HepG2 (cell line): ENCODE results near the gene SRP68. TPM values are rescaled to one million over a fixed set of nuclear protein-coding genes. Genes with fewer than 3 reads are reported as not detected.

Source experiments
- ARID4A ChIP-seq: sonication (generic); formaldehyde crosslinking; IDR thresholded peaks from 2 replicates; pipeline ENCODE4 v1.5.0; 2020; ENCODE audit warnings: mild to moderate bottlenecking, missing genetic modification reagents, borderline replicate concordance
- DBP ChIP-seq: sonication (generic); formaldehyde crosslinking; IDR thresholded peaks from 2 replicates; pipeline ENCODE4 v1.4.0; 2020; ENCODE audit warnings: missing genetic modification reagents; ENCODE audit errors: not compliant biosample characterization
- ZNF33A ChIP-seq: sonication (generic); formaldehyde crosslinking; IDR thresholded peaks from 2 replicates; pipeline ENCODE4 v1.5.1; 2020; ENCODE audit warnings: missing genetic modification reagents, mild to moderate bottlenecking, moderate library complexity, borderline replicate concordance
- ZNF576 ChIP-seq: sonication (generic); formaldehyde crosslinking; IDR thresholded peaks from 2 replicates; pipeline ENCODE4 v1.4.0; 2020; ENCODE audit warnings: mild to moderate bottlenecking, missing genetic modification reagents
- ZNF646 ChIP-seq: sonication (generic); formaldehyde crosslinking; IDR thresholded peaks from 2 replicates; pipeline ENCODE4 v1.9.0; 2021; ENCODE audit warnings: mild to moderate bottlenecking, missing genetic modification reagents
- ZNF800 ChIP-seq: sonication (generic); formaldehyde crosslinking; IDR thresholded peaks from 2 replicates; pipeline ENCODE4 v1.4.0; 2020; ENCODE audit warnings: missing genetic modification reagents
- polyA plus RNA-seq, 8 experiments: library from polyadenylated mRNA; depleted of rRNA in 3 of 8; stranded (reverse) in 7 of 8; unstranded in 1 of 8; fragments of >200 nt; fragmentation: Illumina TruSeq in 4 of 8; extraction: Trizol in 4 of 8; gene quantifications; 2 replicates each; pipeline versions ENCODE4 v1.2.1 to v1.2.3, GENCODE V29; 2011 to 2016; ENCODE audit warnings: low read depth in 4 of 8, missing spikeins in 1 of 8, mixed read lengths in 1 of 8; ENCODE audit not compliant: insufficient read depth in 1 of 8
- total RNA-seq, 5 experiments: library from RNA; depleted of rRNA; stranded (reverse); fragments of >200 nt; fragmentation: Illumina TruSeq; extraction: Trizol; gene quantifications; 2 replicates each; pipeline ENCODE4 v1.2.3, GENCODE V29; 2016; ENCODE audit warnings: low read depth in 1 of 5
- TF ChIP-seq, protein P1 (sequence below): sonication (generic); formaldehyde crosslinking; conservative IDR thresholded peaks from 2 replicates; pipeline ENCODE4 v1.4.0; 2020; ENCODE audit warnings: missing genetic modification reagents
- TF ChIP-seq, protein P2 (sequence below): sonication (generic); formaldehyde crosslinking; IDR thresholded peaks from 2 replicates; pipeline ENCODE4 v1.8.0; 2022; ENCODE audit warnings: missing genetic modification reagents, mild to moderate bottlenecking, inconsistent platforms, borderline replicate concordance

Gene SRP68
- total and polyA plus RNA-seq, 2 of the 13 experiments (the other 11 are each of a cell fraction or from before 2014, with no cell fraction given) = 39.8 to 74.3 TPM

DNA sequence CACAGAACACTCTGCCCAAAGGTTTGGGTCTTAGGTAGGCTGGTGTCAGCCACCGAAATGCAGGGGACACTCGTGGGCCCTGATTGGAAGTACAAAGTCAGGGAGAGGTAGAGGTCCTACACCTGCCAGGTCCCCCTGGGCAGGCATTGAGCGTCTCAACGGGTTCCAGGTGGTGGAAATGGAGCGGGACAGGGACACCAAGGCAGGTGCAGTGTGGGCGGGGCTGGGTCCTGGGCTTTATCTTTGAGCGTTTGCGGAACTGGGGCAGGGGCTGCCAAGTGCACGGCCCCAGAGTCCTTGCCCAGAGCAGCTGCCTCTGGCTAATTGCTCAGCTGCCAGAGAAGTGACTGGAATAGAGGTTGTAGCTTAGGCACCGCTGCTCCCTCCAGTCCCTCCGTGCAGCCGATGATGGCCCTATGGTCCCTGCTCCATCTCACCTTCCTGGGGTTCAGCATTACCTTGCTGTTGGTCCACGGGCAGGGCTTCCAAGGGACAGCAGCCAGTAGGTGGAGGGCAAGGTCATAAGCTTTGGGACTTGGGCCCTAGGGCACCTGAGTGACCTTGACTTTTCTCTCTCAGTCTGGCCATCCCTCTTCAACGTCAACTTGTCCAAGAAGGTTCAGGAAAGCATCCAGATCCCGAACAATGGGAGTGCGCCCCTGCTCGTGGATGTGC lies 6.7 kb upstream of the SRP68 start, which contains the start of gene ZACN (continued):
- no peak for TF ChIP-seq ZNF800 (CRISPR knock-in tag)
- no peak for TF ChIP-seq ARID4A (CRISPR knock-in tag)
- no peak for TF ChIP-seq ZNF576
- no peak for TF ChIP-seq ZNF646 (CRISPR knock-in tag)
- TF ChIP-seq, protein P1, sequence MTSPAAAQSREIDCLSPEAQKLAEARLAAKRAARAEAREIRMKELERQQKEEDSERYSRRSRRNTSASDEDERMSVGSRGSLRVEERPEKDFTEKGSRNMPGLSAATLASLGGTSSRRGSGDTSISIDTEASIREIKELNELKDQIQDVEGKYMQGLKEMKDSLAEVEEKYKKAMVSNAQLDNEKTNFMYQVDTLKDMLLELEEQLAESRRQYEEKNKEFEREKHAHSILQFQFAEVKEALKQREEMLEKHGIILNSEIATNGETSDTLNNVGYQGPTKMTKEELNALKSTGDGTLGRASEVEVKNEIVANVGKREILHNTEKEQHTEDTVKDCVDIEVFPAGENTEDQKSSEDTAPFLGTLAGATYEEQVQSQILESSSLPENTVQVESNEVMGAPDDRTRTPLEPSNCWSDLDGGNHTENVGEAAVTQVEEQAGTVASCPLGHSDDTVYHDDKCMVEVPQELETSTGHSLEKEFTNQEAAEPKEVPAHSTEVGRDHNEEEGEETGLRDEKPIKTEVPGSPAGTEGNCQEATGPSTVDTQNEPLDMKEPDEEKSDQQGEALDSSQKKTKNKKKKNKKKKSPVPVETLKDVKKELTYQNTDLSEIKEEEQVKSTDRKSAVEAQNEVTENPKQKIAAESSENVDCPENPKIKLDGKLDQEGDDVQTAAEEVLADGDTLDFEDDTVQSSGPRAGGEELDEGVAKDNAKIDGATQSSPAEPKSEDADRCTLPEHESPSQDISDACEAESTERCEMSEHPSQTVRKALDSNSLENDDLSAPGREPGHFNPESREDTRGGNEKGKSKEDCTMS (CRISPR knock-in tag) = no peak
- no peak for TF ChIP-seq ZNF33A (CRISPR knock-in tag)
- no peak for TF ChIP-seq DBP (CRISPR knock-in tag)
- TF ChIP-seq, protein P2, sequence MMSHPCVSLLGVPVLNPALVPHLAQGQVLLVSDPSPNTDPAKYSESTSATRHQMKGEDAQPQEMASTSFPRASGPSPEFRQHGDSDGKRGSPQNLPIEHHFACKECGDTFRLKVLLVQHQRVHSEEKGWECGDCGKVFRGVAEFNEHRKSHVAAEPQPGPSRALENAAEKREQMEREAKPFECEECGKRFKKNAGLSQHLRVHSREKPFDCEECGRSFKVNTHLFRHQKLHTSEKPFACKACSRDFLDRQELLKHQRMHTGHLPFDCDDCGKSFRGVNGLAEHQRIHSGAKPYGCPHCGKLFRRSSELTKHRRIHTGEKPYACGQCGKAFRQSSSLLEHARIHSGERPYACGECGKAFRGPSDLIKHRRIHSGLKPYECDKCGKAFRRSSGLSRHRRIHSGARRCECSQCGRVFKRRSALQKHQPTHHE (CRISPR knock-in tag) = no peak
